ENCODE data around the gene IFRD1. TPM values are rescaled to one million over a fixed set of nuclear protein-coding genes. Genes with fewer than 3 reads are reported as not detected.

The IFRD1 gene
- total and polyA plus RNA-seq, 2 donors (not counting 3 experiments of a cell fraction or from before 2014, with no cell fraction given), result 16.8 to 43.3 TPM

GRCh38 chr7:112421666-112422486, 28.4 kb upstream of the IFRD1 start:
- Histone ChIP-seq H3K9ac (replicated peaks; ENCODE audit: extremely low read depth, insufficient read depth, low read length) (no peak overlapping the region), H3K4me3 (replicated peaks in 1 of 3; ENCODE audit: insufficient read depth in 1 of 3, low read depth in 1 of 3, low read length in 3 of 3) (no peak overlapping the region), H3K9me1 (replicated peaks; ENCODE audit: control insufficient read depth, extremely low read depth, insufficient read depth, low read length) (no peaks in the 10 kb centered on the region), H4K20me1 (replicated peaks; ENCODE audit: control insufficient read depth, extremely low read depth, insufficient read depth, low read length) (no peaks in the 10 kb centered on the region), H3K79me2 (ENCODE audit: control insufficient read depth, insufficient read depth, low read length) (no peaks in the 10 kb centered on the region), H3K36me3 (ENCODE audit: control insufficient read depth in 2 of 2, extremely low read depth in 1 of 2, insufficient read depth in 2 of 2, low read length in 2 of 2) (no peaks in the 10 kb centered on the region), H3K4me2 (ENCODE audit: insufficient read depth, low read length) (no peak overlapping the region), H2AFZ (ENCODE audit: low read depth, low read length) (no peak overlapping the region), H3K27ac (ENCODE audit: insufficient read depth, low read depth, low read length) (no peak overlapping the region), H3K9me3 (replicated peaks; ENCODE audit: control insufficient read depth, insufficient read depth, low read length) (no peaks in the 10 kb centered on the region), H3K4me1 (ENCODE audit: control insufficient read depth, extremely low read depth, insufficient read depth, low read length) (peaks cover 18% of the 10 kb centered on the region), H3K27me3 (ENCODE audit: control insufficient read depth in 2 of 2, insufficient read depth in 2 of 2, low read length in 2 of 2) (no peaks in the 10 kb centered on the region)
- DNase-seq (ENCODE audit: low read depth, low spot score) (no peak), FAIRE-seq (no peak)
- TF ChIP-seq GATA2 (IDR thresholded peaks at IDR 0.05; ENCODE audit: insufficient read depth, insufficient read length, low read depth, low read length) (no peak), MYC (IDR thresholded peaks at IDR 0.05; ENCODE audit: low read depth, low read length) (no peak), FOS (IDR thresholded peaks at IDR 0.05; ENCODE audit: borderline replicate concordance, insufficient read depth, low read length) (no peak)
- TF ChIP-seq, protein P1, sequence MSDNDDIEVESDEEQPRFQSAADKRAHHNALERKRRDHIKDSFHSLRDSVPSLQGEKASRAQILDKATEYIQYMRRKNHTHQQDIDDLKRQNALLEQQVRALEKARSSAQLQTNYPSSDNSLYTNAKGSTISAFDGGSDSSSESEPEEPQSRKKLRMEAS (IDR thresholded peaks at IDR 0.05; ENCODE audit: insufficient read depth, insufficient read length), result no peak
- ChIA-PET CTCF (interaction anchor here (1.6 to 2.1 kb wide), 2 partner anchors 29 to 74 kb away, joined by 4 to 6 read pairs; partner anchors contain the start of gene IFRD1), POLR2A (interaction anchor here (4.1 kb wide), 1 partner anchor 29 kb away, joined by 15 read pairs; the partner anchor contains the start of gene IFRD1)
- intact Hi-C loops (cut with micrococcal nuclease) (no loop called here), dilution Hi-C loops (cut with MboI; ENCODE audit: extremely low pct_ligation_motif_present, low sequenced_read_pairs) (loop anchor here (25.0 kb wide), 1 partner anchor 660 kb away; no protein-coding TSS in a partner anchor)
- no TSS peak for BruUV-seq (replicated peaks)
